A549 (cell line): Measurements from ENCODE around the gene NEK8. TPM values are rescaled to one million over a fixed set of nuclear protein-coding genes. Genes with fewer than 3 reads are reported as not detected.
A peak's percentile ranks its signal among the peaks of the same experiment; 100 is the strongest.

Source experiments
- ATAC-seq, 2 experiments: fragments of 200-7000 bp in 1 of 2; fragments of >200 bp in 1 of 2; cut with Nextera tagmentation in 1 of 2; cut with Tn5 transposase in 1 of 2; 3 replicates each; pipeline versions ENCODE4 v1.8.0 to v1.9.1; 2018 to 2020; ENCODE audit warnings: mild to moderate bottlenecking in 1 of 2, moderate library complexity in 1 of 2
- CTCF ChIA-PET: fragments of 300-600 bp; sonication (Branson Sonifier 250); formaldehyde crosslinking; extraction: SDS; loops from one replicate; lab custom pipeline; 2021; ENCODE audit warnings: antibody characterized with exemption, inconsistent platforms; lab: Yijun Ruan, JAX
- POLR2A ChIA-PET: fragments of 350-600 bp; formaldehyde crosslinking; extraction: SDS; loops from one replicate; lab custom pipeline; 2021; ENCODE audit warnings: antibody characterized with exemption, inconsistent platforms; lab: Yijun Ruan, JAX
- DNase-seq, 2 experiments: peaks; one replicate each; pipeline versions ENCODE4 v3.0.0 to v3.0.0-alpha.2; 2011 to 2016; ENCODE audit warnings: low read depth in 1 of 2, low spot score in 1 of 2
- FAIRE-seq: peaks from 2 replicates; lab custom pipeline; 2011; peaks lifted over from hg19 to GRCh38; lab: Jason Lieb, UNC
- H3K27ac ChIP-seq, 2 experiments: fragments of >200 bp; sonication (Bioruptor Twin); formaldehyde crosslinking; 3 replicates each; pipeline ENCODE4 v1.5.1; 2016 to 2017
- H3K4me1 ChIP-seq: fragments of >200 bp; sonication (Bioruptor Twin); formaldehyde crosslinking; 3 replicates; pipeline ENCODE4 v1.6.1; 2016
- H3K4me2 ChIP-seq: fragments of >200 bp; sonication (Bioruptor Twin); formaldehyde crosslinking; 3 replicates; pipeline ENCODE4 v1.6.1; 2016
- H3K4me3 ChIP-seq: fragments of >200 bp; sonication (Bioruptor Twin); formaldehyde crosslinking; 3 replicates; pipeline ENCODE4 v1.5.1; 2016
- H3K9me3 ChIP-seq: fragments of >200 bp; sonication (Bioruptor Twin); formaldehyde crosslinking; 3 replicates; pipeline ENCODE4 v1.6.1; 2016
- CEBPB ChIP-seq, 2 experiments: fragments of >200 bp in 1 of 2; sonication (Bioruptor Twin) in 1 of 2; formaldehyde crosslinking in 1 of 2; IDR thresholded peaks; 2 replicates each; pipeline ENCODE4 v1.6.1; 2012 to 2016
- EHF ChIP-seq: fragments of 250-450 bp; sonication (Bioruptor Pico); IDR thresholded peaks from 2 replicates; pipeline ENCODE4 v1.5.0; 2020; ENCODE audit warnings: mild to moderate bottlenecking
- EP300 ChIP-seq, 2 experiments: fragments of >200 bp; sonication (Bioruptor Twin); formaldehyde crosslinking; IDR thresholded peaks; 2 replicates in 1 of 2; 3 replicates in 1 of 2; pipeline ENCODE4 v1.6.1; 2016 to 2017
- FOSB ChIP-seq: fragments of 250-450 bp; sonication (Bioruptor Pico); IDR thresholded peaks from 2 replicates; pipeline ENCODE4 v1.5.0; 2020; ENCODE audit warnings: mild to moderate bottlenecking, moderate library complexity
- FOSL2 ChIP-seq, 2 experiments: fragments of 450-650 bp in 1 of 2; fragments of >200 bp in 1 of 2; sonication (Bioruptor Twin) in 1 of 2; formaldehyde crosslinking; IDR thresholded peaks; 2 replicates each; pipeline versions ENCODE4 v1.5.0 to v1.6.1; 2016 to 2020; ENCODE audit warnings: mild to moderate bottlenecking in 1 of 2, moderate library complexity in 1 of 2
- GATA3 ChIP-seq: IDR thresholded peaks from 2 replicates; pipeline ENCODE4 v1.6.1; 2012; ENCODE audit warnings: borderline replicate concordance
- HEYL ChIP-seq: fragments of 250-450 bp; sonication (Bioruptor Pico); IDR thresholded peaks from 2 replicates; pipeline ENCODE4 v1.8.0; 2021; ENCODE audit warnings: mild to moderate bottlenecking, moderate library complexity
- HOXA7 ChIP-seq: fragments of 250-450 bp; sonication (Bioruptor Pico); IDR thresholded peaks from 2 replicates; pipeline ENCODE4 v1.5.0; 2020; ENCODE audit warnings: mild to moderate bottlenecking, moderate library complexity
- HOXB5 ChIP-seq: fragments of 250-450 bp; sonication (Bioruptor Pico); IDR thresholded peaks from 2 replicates; pipeline ENCODE4 v1.5.0; 2020; ENCODE audit warnings: mild to moderate bottlenecking, moderate library complexity
- JUN ChIP-seq, 2 experiments: fragments of >200 bp; sonication (Bioruptor Twin); formaldehyde crosslinking; IDR thresholded peaks; 2 replicates in 1 of 2; 3 replicates in 1 of 2; pipeline ENCODE4 v1.6.1; 2016 to 2017
- KDM1A ChIP-seq: fragments of 200-600 bp; sonication (generic); IDR thresholded peaks from 2 replicates; pipeline ENCODE4 v1.6.1; 2016; ENCODE audit warnings: low read depth, mild to moderate bottlenecking
- MYC ChIP-seq: IDR thresholded peaks from 2 replicates; pipeline ENCODE4 v1.6.1; 2012; ENCODE audit warnings: mild to moderate bottlenecking, inconsistent platforms, low read length, improper control_type of control experiment, borderline replicate concordance
- PHF8 ChIP-seq: fragments of 200-600 bp; sonication (generic); IDR thresholded peaks from 2 replicates; pipeline ENCODE4 v1.6.1; 2016; ENCODE audit warnings: low read depth, mild to moderate bottlenecking, antibody characterized with exemption, moderate library complexity, borderline replicate concordance
- POLR2A ChIP-seq: IDR thresholded peaks from 2 replicates; pipeline ENCODE4 v1.6.1; 2012; ENCODE audit warnings: mild to moderate bottlenecking, low read length
- RARB ChIP-seq: fragments of 250-450 bp; sonication (Bioruptor Pico); IDR thresholded peaks from 2 replicates; pipeline ENCODE4 v1.8.0; 2021; ENCODE audit warnings: mild to moderate bottlenecking, moderate library complexity
- RNF2 ChIP-seq: fragments of 200-600 bp; sonication (generic); IDR thresholded peaks from 2 replicates; pipeline ENCODE4 v1.6.1; 2016; ENCODE audit warnings: low read depth, mild to moderate bottlenecking, antibody characterized with exemption, moderate library complexity, borderline replicate concordance
- TFCP2L1 ChIP-seq: fragments of 250-450 bp; sonication (Bioruptor Pico); IDR thresholded peaks from 2 replicates; pipeline ENCODE4 v1.5.0; 2021; ENCODE audit warnings: mild to moderate bottlenecking
- ZSCAN20 ChIP-seq: fragments of 250-450 bp; sonication (Bioruptor Pico); IDR thresholded peaks from 2 replicates; pipeline ENCODE4 v1.8.0; 2022; ENCODE audit warnings: mild to moderate bottlenecking, moderate library complexity
- WGBS: methylation state at CpG from one replicate; pipeline ENCODE4 v1.1.6; 2017; ENCODE audit errors: missing lambda C conversion rate; 5-methylcytosine and 5-hydroxymethylcytosine counted together
- polyA minus RNA-seq: library from RNA; depleted of rRNA, polyadenylated mRNA; stranded (reverse); fragments of >200 nt; gene quantifications from 2 replicates; pipeline ENCODE4 v1.2.3, GENCODE V29; 2011; rRNA and poly(A)+ RNA removed
- polyA plus RNA-seq, 4 experiments: library from polyadenylated mRNA; depleted of rRNA in 3 of 4; stranded (reverse); fragments of >200 nt; fragmentation: RNase III in 1 of 4; extraction: RNeasy Plus Mini Kit Qiagen cat#74134 plus additional on column Dnase treatment in 1 of 4; gene quantifications; 2 replicates in 3 of 4; 3 replicates in 1 of 4; pipeline ENCODE4 v1.2.3, GENCODE V29; 2011 to 2017
- TF ChIP-seq, protein P1 (sequence below): fragments of 150-350 bp; IDR thresholded peaks from 2 replicates; pipeline ENCODE4 v1.6.1; 2014; ENCODE audit warnings: low read depth, mild to moderate bottlenecking, low read length
- TF ChIP-seq, protein P2 (sequence below): fragments of 200-600 bp; sonication (generic); IDR thresholded peaks from 2 replicates; pipeline ENCODE4 v1.6.1; 2016; ENCODE audit warnings: antibody characterized with exemption, mild to moderate bottlenecking, moderate library complexity
- TF ChIP-seq, protein P3 (sequence below): fragments of >200 bp; sonication (Bioruptor Twin); formaldehyde crosslinking; IDR thresholded peaks from 2 replicates; pipeline ENCODE4 v1.6.1; 2016
- TF ChIP-seq, protein P4 (sequence below): fragments of >200 bp; sonication (Bioruptor Twin); formaldehyde crosslinking; IDR thresholded peaks from 3 replicates; pipeline ENCODE4 v1.6.1; 2016
- TF ChIP-seq, protein P5 (sequence below): IDR thresholded peaks from 2 replicates; pipeline ENCODE4 v1.6.1; 2012
- TF ChIP-seq, protein P6 (sequence below): IDR thresholded peaks from 2 replicates; pipeline ENCODE4 v1.6.1; 2012; ENCODE audit warnings: low read depth, borderline replicate concordance

Gene NEK8
- 5.1 and 7.7 TPM in 2 replicates for polyA plus RNA-seq (2011; rRNA removed)
- 7.1 and 7.7 TPM in 2 replicates for polyA plus RNA-seq (2012; cell fraction: cytosol; rRNA removed)
- polyA plus RNA-seq (2012; cell fraction: nucleus; rRNA removed) = 18.7 and 22.2 TPM in 2 replicates
- polyA plus RNA-seq (2017; fragmentation: RNase III; extraction: RNeasy Plus Mini Kit Qiagen cat#74134 plus additional on column Dnase treatment) = 4.2 to 5.8 TPM (median 5.3 TPM) in 3 replicates
- polyA minus RNA-seq = 11.4 and 16.4 TPM in 2 replicates

DNA sequence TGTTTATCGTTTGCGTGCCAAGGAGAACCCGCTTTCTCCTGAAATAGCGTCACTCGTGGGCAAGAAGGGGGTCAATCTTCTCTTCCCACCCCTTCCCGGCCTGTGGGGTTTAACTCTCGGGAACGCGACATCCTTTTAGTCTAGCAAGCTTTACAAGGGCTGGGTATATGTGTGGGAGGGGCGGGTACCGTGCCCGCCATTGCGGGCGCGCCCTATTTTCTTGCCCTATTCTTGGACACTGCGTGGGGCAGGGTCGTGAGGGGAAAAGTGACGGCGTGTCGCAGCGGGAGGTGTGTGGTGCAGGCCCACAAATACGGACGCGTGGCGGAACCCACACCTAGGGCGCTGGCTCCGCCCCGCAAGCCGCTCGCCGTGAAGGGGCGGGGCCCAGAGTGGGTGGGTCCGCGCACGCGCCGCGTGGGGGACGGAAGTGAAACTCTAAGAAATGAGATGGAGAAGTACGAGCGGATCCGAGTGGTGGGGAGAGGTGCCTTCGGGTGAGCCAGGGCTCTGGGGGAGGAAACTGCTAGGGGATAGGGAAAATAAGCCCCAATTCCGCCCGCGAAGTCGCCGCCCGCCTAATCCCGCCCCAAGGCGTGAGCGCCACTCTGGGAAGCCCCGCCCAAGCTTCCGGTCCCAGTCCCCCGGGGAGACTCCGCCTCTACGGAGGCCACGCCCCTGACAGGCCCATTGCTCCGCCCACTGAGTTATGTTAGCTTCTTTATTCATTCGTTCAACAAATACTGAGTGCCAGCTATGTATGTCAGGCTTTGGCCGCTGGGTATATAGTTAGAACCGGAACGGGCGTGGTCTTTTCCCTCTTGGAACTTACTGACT is at the start of gene NEK8:
TSS of gene NEK8 (plus strand) at position 425 of the 837 bp plus-strand sequence. CDS start at position 451, 26 bp downstream.
- H3K4me1 ChIP-seq = peaks cover 25% of the 10 kb centered on the region

More for the DNA sequence above, at the start of gene NEK8:
- TF ChIP-seq, protein P1, sequence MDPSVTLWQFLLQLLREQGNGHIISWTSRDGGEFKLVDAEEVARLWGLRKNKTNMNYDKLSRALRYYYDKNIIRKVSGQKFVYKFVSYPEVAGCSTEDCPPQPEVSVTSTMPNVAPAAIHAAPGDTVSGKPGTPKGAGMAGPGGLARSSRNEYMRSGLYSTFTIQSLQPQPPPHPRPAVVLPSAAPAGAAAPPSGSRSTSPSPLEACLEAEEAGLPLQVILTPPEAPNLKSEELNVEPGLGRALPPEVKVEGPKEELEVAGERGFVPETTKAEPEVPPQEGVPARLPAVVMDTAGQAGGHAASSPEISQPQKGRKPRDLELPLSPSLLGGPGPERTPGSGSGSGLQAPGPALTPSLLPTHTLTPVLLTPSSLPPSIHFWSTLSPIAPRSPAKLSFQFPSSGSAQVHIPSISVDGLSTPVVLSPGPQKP = peak; percentile 51; the same call in 1 of the 2 replicates
- TF ChIP-seq, protein P2, sequence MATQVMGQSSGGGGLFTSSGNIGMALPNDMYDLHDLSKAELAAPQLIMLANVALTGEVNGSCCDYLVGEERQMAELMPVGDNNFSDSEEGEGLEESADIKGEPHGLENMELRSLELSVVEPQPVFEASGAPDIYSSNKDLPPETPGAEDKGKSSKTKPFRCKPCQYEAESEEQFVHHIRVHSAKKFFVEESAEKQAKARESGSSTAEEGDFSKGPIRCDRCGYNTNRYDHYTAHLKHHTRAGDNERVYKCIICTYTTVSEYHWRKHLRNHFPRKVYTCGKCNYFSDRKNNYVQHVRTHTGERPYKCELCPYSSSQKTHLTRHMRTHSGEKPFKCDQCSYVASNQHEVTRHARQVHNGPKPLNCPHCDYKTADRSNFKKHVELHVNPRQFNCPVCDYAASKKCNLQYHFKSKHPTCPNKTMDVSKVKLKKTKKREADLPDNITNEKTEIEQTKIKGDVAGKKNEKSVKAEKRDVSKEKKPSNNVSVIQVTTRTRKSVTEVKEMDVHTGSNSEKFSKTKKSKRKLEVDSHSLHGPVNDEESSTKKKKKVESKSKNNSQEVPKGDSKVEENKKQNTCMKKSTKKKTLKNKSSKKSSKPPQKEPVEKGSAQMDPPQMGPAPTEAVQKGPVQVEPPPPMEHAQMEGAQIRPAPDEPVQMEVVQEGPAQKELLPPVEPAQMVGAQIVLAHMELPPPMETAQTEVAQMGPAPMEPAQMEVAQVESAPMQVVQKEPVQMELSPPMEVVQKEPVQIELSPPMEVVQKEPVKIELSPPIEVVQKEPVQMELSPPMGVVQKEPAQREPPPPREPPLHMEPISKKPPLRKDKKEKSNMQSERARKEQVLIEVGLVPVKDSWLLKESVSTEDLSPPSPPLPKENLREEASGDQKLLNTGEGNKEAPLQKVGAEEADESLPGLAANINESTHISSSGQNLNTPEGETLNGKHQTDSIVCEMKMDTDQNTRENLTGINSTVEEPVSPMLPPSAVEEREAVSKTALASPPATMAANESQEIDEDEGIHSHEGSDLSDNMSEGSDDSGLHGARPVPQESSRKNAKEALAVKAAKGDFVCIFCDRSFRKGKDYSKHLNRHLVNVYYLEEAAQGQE = 0 out of 2 replicates have a peak, but pooled peaks have one; percentile 30
- TF ChIP-seq, protein P3, sequence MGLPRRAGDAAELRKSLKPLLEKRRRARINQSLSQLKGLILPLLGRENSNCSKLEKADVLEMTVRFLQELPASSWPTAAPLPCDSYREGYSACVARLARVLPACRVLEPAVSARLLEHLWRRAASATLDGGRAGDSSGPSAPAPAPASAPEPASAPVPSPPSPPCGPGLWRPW = no peak
- TF ChIP-seq PHF8 = peak; percentile 60; the same call in 1 of the 2 replicates
- TF ChIP-seq CEBPB (IDR thresholded peaks at IDR 0.05) = no peak
- TF ChIP-seq, protein P4, sequence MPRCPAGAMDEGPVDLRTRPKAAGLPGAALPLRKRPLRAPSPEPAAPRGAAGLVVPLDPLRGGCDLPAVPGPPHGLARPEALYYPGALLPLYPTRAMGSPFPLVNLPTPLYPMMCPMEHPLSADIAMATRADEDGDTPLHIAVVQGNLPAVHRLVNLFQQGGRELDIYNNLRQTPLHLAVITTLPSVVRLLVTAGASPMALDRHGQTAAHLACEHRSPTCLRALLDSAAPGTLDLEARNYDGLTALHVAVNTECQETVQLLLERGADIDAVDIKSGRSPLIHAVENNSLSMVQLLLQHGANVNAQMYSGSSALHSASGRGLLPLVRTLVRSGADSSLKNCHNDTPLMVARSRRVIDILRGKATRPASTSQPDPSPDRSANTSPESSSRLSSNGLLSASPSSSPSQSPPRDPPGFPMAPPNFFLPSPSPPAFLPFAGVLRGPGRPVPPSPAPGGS = peak; percentile 83; the same call in 2 of the 3 replicates
- TF ChIP-seq MYC = peak; percentile 32; the same call in 1 of the 2 replicates
- 0 out of 2 replicates have a peak, but pooled peaks have one; percentile 4 for TF ChIP-seq GATA3
- TF ChIP-seq JUN (IDR thresholded peaks at IDR 0.05) = peak; percentile 83 to 85
- TF ChIP-seq, protein P5, sequence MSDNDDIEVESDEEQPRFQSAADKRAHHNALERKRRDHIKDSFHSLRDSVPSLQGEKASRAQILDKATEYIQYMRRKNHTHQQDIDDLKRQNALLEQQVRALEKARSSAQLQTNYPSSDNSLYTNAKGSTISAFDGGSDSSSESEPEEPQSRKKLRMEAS = peak; percentile 89
- TF ChIP-seq, protein P6, sequence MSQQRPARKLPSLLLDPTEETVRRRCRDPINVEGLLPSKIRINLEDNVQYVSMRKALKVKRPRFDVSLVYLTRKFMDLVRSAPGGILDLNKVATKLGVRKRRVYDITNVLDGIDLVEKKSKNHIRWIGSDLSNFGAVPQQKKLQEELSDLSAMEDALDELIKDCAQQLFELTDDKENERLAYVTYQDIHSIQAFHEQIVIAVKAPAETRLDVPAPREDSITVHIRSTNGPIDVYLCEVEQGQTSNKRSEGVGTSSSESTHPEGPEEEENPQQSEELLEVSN = peak; percentile 49; the same call in 1 of the 2 replicates
- TF ChIP-seq KDM1A = 0 out of 2 replicates have a peak, but pooled peaks have one; percentile 19
- TF ChIP-seq FOSB (CRISPR knock-in tag) = peak; percentile 78; the same call in 1 of the 2 replicates
- no peak for TF ChIP-seq FOSL2 (IDR thresholded peaks at IDR 0.05)
- no peak for TF ChIP-seq FOSL2 (CRISPR knock-in tag; IDR thresholded peaks at IDR 0.05)
- peak; percentile 59; the same call in 1 of the 2 replicates for TF ChIP-seq HOXB5 (CRISPR knock-in tag)
- 0 out of 2 replicates have a peak, but pooled peaks have one; percentile 26 for TF ChIP-seq TFCP2L1 (CRISPR knock-in tag)
- no peak for TF ChIP-seq EP300 (IDR thresholded peaks at IDR 0.05)
- no peak for TF ChIP-seq HEYL (CRISPR knock-in tag)
- 0 out of 2 replicates have a peak, but pooled peaks have one; percentile 12 for TF ChIP-seq RARB
- TF ChIP-seq ZSCAN20 (CRISPR knock-in tag) = no peak
- peak; percentile 77; the same call in 1 of the 2 replicates for TF ChIP-seq POLR2A
- TF ChIP-seq HOXA7 (CRISPR knock-in tag) = peak; percentile 85; the same call in 1 of the 2 replicates
- 0 out of 2 replicates have a peak, but pooled peaks have one; percentile 23 for TF ChIP-seq EHF
- peak; percentile 71; the same call in 1 of the 2 replicates for TF ChIP-seq RNF2
- FAIRE-seq = peak; percentile 39
- Histone ChIP-seq H3K4me2 (peak within 1 kb of the TSS; percentile 92), H3K27ac (peak within 1 kb of the TSS; percentile 94 to 98), H3K9me3 (no peaks in the 10 kb centered on the region), H3K4me3 (peak within 1 kb of the TSS; percentile 63)
- under 1% methylated on average over 58 of the region's 64 CpGs for WGBS
- ChIA-PET CTCF (interaction anchor here (0.9 to 17.5 kb wide), 23 partner anchors 9 to 417 kb away, joined by 3 to 977 read pairs (median 16); partner anchors contain the start of genes BLTP2, DHRS13, FAM222B and FLOT2), POLR2A (interaction anchor here (0.6 to 5.3 kb wide), 13 partner anchors 9 to 451 kb away, joined by 3 to 369 read pairs (median 4); partner anchors contain the start of genes BLTP2, MYO18A, PHF12 and RPL23A)
- ATAC-seq = peak; percentile 2 to 28; a peak in 4 of 6 replicates
- peak; percentile 96 to 97 for DNase-seq
